ENCODE results near the gene CYP2U1. TPM values are rescaled to one million over a fixed set of nuclear protein-coding genes. Genes with fewer than 3 reads are reported as not detected.

The CYP2U1 gene
- total RNA-seq, 1 donor from 2014 or later: 1.3 TPM

DNA sequence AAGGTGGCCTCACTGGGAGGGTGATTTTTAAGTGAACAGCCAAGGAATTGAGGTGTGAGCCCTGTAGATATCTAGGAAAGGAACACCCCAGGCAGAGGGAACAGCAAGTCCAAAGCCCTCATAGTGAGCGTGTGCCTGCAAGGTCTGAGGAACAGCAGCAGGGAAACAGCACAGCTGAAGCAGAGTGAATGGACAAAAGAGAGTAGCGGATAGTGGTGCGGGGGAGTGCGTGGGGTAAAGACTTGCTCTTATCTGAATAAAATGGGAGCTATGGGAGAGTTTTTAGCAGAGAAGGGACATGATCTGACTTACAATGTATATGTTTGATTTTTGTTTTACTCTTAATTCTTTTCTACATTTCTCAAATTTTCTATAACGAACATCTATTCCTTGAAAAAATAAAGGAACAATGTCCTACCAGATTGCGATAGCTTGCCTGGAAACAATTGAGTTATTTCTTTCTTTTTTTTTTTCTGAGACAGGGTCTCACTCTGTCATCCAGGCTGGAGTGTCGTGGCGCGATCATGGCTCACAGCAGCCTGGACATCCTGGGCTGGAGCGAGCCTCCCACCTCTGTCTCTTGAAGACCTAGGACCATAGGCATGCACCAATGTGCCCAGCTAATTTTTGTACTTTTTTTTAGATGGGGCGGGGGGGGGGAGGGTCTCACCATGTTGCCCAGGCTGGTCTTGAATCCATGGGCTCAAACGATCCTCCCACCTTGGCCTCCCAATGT is 38.9 kb downstream of the CYP2U1 start:
- FAIRE-seq: no peak
- TF ChIP-seq, protein P1, sequence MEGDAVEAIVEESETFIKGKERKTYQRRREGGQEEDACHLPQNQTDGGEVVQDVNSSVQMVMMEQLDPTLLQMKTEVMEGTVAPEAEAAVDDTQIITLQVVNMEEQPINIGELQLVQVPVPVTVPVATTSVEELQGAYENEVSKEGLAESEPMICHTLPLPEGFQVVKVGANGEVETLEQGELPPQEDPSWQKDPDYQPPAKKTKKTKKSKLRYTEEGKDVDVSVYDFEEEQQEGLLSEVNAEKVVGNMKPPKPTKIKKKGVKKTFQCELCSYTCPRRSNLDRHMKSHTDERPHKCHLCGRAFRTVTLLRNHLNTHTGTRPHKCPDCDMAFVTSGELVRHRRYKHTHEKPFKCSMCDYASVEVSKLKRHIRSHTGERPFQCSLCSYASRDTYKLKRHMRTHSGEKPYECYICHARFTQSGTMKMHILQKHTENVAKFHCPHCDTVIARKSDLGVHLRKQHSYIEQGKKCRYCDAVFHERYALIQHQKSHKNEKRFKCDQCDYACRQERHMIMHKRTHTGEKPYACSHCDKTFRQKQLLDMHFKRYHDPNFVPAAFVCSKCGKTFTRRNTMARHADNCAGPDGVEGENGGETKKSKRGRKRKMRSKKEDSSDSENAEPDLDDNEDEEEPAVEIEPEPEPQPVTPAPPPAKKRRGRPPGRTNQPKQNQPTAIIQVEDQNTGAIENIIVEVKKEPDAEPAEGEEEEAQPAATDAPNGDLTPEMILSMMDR (IDR thresholded peaks at IDR 0.05; ENCODE audit: insufficient read depth, low read length, severe bottlenecking): no peak
- DNase-seq (ENCODE audit: low read depth): no peak
- Histone ChIP-seq H3K4me3 (ENCODE audit: low read depth, low read length) (no peak overlapping the region), H3K36me3 (ENCODE audit: control insufficient read depth, insufficient read depth, low read length) (no peaks in the 10 kb centered on the region), H3K27me3 (ENCODE audit: control insufficient read depth, insufficient read depth, low read length) (no peaks in the 10 kb centered on the region)

DNA sequence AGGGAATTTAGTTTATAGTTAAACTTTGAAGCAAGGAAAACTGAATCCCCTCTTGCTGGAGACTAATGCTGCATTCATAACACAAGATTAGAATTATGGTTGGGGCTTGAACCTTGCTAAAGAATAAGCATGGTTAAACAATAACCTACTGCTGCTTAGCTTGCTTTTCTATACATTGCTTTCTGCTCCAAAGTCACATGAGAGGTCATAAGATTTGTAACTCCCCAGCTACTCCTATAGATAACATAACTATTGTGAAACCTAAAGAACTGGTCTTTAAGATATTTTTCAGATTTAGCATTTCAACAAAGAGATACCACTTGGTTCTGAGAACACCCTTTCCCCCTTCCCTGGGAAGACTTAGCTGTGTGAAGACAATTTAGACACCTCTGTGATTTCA is 41.3 kb downstream of the CYP2U1 start:
- Histone ChIP-seq H3K4me3 (ENCODE audit: low read depth, low read length) (no peak overlapping the region), H3K27me3 (ENCODE audit: control insufficient read depth, insufficient read depth, low read length) (no peaks in the 10 kb centered on the region), H3K36me3 (ENCODE audit: control insufficient read depth, insufficient read depth, low read length) (no peaks in the 10 kb centered on the region)
- DNase-seq (ENCODE audit: low read depth): no peak
- TF ChIP-seq, protein P1 (IDR thresholded peaks at IDR 0.05; ENCODE audit: insufficient read depth, low read length, severe bottlenecking): no peak
- FAIRE-seq: no peak

DNA sequence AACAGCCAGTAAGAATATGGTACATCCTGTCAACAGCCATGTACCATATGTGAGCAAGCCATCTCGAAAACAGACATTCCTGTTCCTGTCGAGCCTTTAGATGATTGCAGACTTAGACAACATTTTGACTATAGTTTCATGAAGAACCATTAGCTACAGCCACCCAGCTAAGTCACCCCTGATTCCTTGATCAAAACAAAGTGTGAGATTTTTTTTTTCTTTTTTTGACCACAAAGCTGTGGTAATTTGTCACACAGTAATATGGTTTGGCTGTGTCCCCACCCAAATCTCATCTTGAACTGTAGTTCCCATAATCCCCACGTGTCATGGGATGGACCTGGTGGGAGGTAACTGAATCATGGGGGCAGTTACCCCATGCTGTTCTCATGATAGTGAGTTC is 43.2 kb downstream of the CYP2U1 start:
- Histone ChIP-seq H3K36me3 (ENCODE audit: control insufficient read depth, insufficient read depth, low read length) (no peaks in the 10 kb centered on the region), H3K27me3 (ENCODE audit: control insufficient read depth, insufficient read depth, low read length) (no peaks in the 10 kb centered on the region), H3K4me3 (ENCODE audit: low read depth, low read length) (no peak overlapping the region)
- TF ChIP-seq, protein P1 (IDR thresholded peaks at IDR 0.05; ENCODE audit: insufficient read depth, low read length, severe bottlenecking): no peak
- no peak for DNase-seq (ENCODE audit: low read depth)
- no peak for FAIRE-seq

GRCh38 chr4:107977482-107977881 is 46.1 kb downstream of the CYP2U1 start:
- DNase-seq (ENCODE audit: low read depth): no peak
- FAIRE-seq: no peak
- Histone ChIP-seq H3K4me3 (ENCODE audit: low read depth, low read length) (no peak overlapping the region), H3K27me3 (ENCODE audit: control insufficient read depth, insufficient read depth, low read length) (no peaks in the 10 kb centered on the region), H3K36me3 (ENCODE audit: control insufficient read depth, insufficient read depth, low read length) (no peaks in the 10 kb centered on the region)
- TF ChIP-seq, protein P1 (IDR thresholded peaks at IDR 0.05; ENCODE audit: insufficient read depth, low read length, severe bottlenecking): no peak

DNA sequence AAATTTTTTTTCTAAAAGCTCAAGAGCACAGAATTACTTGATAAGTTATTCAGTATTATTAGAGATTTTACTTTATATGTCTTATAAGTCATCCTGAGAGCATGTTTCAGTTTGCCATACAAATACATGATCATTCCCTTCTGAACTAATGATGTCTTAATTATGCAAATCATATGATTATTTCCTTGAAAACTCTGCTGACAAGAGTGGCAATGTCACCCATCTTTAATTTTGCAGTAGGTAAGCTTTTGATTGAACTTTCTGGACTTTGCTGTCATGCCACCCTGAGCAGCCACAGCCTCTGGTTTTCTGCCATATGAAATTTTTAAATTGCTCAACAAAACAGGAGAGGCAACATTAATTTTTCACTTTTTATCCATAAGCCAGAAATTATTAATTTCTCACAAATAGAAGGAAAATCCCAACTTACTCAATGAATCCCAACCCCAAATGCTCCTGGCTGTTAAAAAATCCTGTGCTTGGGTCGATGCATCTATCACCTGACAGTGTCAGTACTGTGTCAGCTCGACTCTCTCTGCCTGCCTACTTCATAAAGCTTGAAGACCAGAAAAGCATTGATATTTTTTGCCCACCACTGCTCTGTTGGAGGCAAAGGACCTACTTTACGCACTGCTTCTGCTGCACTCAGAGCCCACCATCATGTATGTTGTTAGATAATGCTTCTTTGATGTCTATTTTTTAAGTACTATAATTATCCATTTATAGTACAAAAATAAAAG is 46.8 kb downstream of the CYP2U1 start:
- Histone ChIP-seq H3K4me3 (ENCODE audit: low read depth, low read length) (no peak overlapping the region), H3K36me3 (ENCODE audit: control insufficient read depth, insufficient read depth, low read length) (no peaks in the 10 kb centered on the region), H3K27me3 (ENCODE audit: control insufficient read depth, insufficient read depth, low read length) (no peaks in the 10 kb centered on the region)
- DNase-seq (ENCODE audit: low read depth): no peak
- TF ChIP-seq, protein P1 (IDR thresholded peaks at IDR 0.05; ENCODE audit: insufficient read depth, low read length, severe bottlenecking): no peak
- no peak for FAIRE-seq
